ENCODE results near the gene MTCL1. TPM values are rescaled to one million over a fixed set of nuclear protein-coding genes. Genes with fewer than 3 reads are reported as not detected.

The MTCL1 gene
- polyA plus RNA-seq, 3 donors: not detected

GRCh38 chr18:8816220-8816619 is 110.9 kb downstream of the MTCL1 start:
- Mint-ChIP-seq H3K36me3 (no peaks in the 10 kb centered on the region), H3K4me1 (peaks cover 2% of the 10 kb centered on the region), H3K27me3 (ENCODE audit: low read depth in 3 of 3) (peaks cover 0 to 4% (median 2%) of the 10 kb centered on the region in 3 donors), H3K9me3 (no peaks in the 10 kb centered on the region), H3K27ac (no peak overlapping the region), H3K4me3 (no peak overlapping the region)
- WGBS (ENCODE audit: insufficient coverage): no CpG with 5 or more reads among the region's 3 CpGs
- H2AFZ ChIP-seq (ENCODE audit: insufficient read depth, low read depth, low read length, poor library complexity, severe bottlenecking): no peak overlapping the region
- no peak overlapping the region for H3K4me2 ChIP-seq (replicated peaks; ENCODE audit: extremely low read depth, low read length, poor library complexity, severe bottlenecking)
- DNase-seq: no peak
- H3K27me3 ChIP-seq (ENCODE audit: control insufficient read depth in 2 of 2, insufficient read depth in 2 of 2, low read length in 2 of 2): no peaks in the 10 kb centered on the region
- no peak overlapping the region for H3K27ac ChIP-seq (ENCODE audit: low read depth in 1 of 2, low read length in 2 of 2)
- H3K9ac ChIP-seq (ENCODE audit: insufficient read depth, low read length, poor library complexity, severe bottlenecking): no peak overlapping the region
- intact Hi-C loops (cut with micrococcal nuclease): no loop called here
- H3K4me3 ChIP-seq (replicated peaks in 1 of 3; ENCODE audit: low read depth in 2 of 3, low read length in 3 of 3): no peak overlapping the region
- H3K4me1 ChIP-seq (ENCODE audit: control insufficient read depth in 1 of 2, insufficient read depth in 2 of 2, low read length in 2 of 2): no peaks in the 10 kb centered on the region
- H3K36me3 ChIP-seq (replicated peaks in 1 of 2; ENCODE audit: control insufficient read depth in 1 of 2, insufficient read depth in 2 of 2, low read length in 2 of 2): no peaks in the 10 kb centered on the region
- H4K20me1 ChIP-seq (ENCODE audit: insufficient read depth, low read length): no peaks in the 10 kb centered on the region
- TF ChIP-seq, protein P1, sequence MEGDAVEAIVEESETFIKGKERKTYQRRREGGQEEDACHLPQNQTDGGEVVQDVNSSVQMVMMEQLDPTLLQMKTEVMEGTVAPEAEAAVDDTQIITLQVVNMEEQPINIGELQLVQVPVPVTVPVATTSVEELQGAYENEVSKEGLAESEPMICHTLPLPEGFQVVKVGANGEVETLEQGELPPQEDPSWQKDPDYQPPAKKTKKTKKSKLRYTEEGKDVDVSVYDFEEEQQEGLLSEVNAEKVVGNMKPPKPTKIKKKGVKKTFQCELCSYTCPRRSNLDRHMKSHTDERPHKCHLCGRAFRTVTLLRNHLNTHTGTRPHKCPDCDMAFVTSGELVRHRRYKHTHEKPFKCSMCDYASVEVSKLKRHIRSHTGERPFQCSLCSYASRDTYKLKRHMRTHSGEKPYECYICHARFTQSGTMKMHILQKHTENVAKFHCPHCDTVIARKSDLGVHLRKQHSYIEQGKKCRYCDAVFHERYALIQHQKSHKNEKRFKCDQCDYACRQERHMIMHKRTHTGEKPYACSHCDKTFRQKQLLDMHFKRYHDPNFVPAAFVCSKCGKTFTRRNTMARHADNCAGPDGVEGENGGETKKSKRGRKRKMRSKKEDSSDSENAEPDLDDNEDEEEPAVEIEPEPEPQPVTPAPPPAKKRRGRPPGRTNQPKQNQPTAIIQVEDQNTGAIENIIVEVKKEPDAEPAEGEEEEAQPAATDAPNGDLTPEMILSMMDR (IDR thresholded peaks at IDR 0.05): no peak
- H3K9me3 ChIP-seq (replicated peaks in 1 of 2; ENCODE audit: control insufficient read depth in 1 of 2, insufficient read depth in 1 of 2, low read length in 2 of 2): no peaks in the 10 kb centered on the region
- no peaks in the 10 kb centered on the region for H3K79me2 ChIP-seq (ENCODE audit: insufficient read depth, low read length)

DNA sequence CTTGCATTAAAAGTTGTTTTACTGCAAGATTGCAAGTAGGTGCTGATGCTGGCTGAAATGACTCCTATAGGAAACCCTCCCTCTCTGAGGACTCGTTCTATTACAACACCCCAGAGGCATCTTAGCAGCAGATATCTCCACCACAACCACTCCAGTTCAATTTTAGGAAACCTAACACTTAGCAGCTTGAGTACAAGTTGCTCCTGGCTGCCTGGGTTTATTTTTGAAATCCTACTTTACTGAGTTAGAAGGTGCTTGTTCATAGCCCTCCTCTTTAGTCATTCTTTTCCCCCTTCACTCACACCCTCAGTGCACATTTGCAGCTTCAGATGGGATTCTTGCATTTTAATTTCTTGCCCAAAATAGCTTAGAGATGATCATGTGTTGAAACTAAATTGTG is 111.5 kb downstream of the MTCL1 start:
- H3K27ac Mint-ChIP-seq: no peak overlapping the region
- Histone ChIP-seq H2AFZ (ENCODE audit: insufficient read depth, low read depth, low read length, poor library complexity, severe bottlenecking) (no peak overlapping the region), H3K4me2 (replicated peaks; ENCODE audit: extremely low read depth, low read length, poor library complexity, severe bottlenecking) (no peak overlapping the region), H3K79me2 (ENCODE audit: insufficient read depth, low read length) (no peaks in the 10 kb centered on the region), H3K27ac (ENCODE audit: low read depth in 1 of 2, low read length in 2 of 2) (no peak overlapping the region), H3K4me1 (ENCODE audit: control insufficient read depth in 1 of 2, insufficient read depth in 2 of 2, low read length in 2 of 2) (no peaks in the 10 kb centered on the region), H4K20me1 (ENCODE audit: insufficient read depth, low read length) (no peaks in the 10 kb centered on the region), H3K36me3 (replicated peaks in 1 of 2; ENCODE audit: control insufficient read depth in 1 of 2, insufficient read depth in 2 of 2, low read length in 2 of 2) (no peaks in the 10 kb centered on the region), H3K9me3 (replicated peaks in 1 of 2; ENCODE audit: control insufficient read depth in 1 of 2, insufficient read depth in 1 of 2, low read length in 2 of 2) (no peaks in the 10 kb centered on the region), H3K4me3 (replicated peaks in 1 of 3; ENCODE audit: low read depth in 2 of 3, low read length in 3 of 3) (no peak overlapping the region), H3K9ac (ENCODE audit: insufficient read depth, low read length, poor library complexity, severe bottlenecking) (no peak overlapping the region), H3K27me3 (ENCODE audit: control insufficient read depth in 2 of 2, insufficient read depth in 2 of 2, low read length in 2 of 2) (no peaks in the 10 kb centered on the region)
- H3K27me3 Mint-ChIP-seq (ENCODE audit: low read depth in 3 of 3): peaks cover 0 to 4% (median 2%) of the 10 kb centered on the region in 3 donors
- DNase-seq: no peak
- H3K4me3 Mint-ChIP-seq: no peak overlapping the region
- TF ChIP-seq, protein P1 (IDR thresholded peaks at IDR 0.05): no peak
- intact Hi-C loops (cut with micrococcal nuclease): no loop called here
- no peaks in the 10 kb centered on the region for H3K36me3 Mint-ChIP-seq
- no peaks in the 10 kb centered on the region for H3K9me3 Mint-ChIP-seq
- WGBS (ENCODE audit: insufficient coverage): 14% methylated on average over 1 of the region's 1 CpG
- H3K4me1 Mint-ChIP-seq: peaks cover 2% of the 10 kb centered on the region
